Stimulated activated naive CD4-positive, alpha-beta T cell treated with Interleukin-2 at 50 U/mL for 16 hours (primary cell): ENCODE data around the gene KCNQ4.
A peak's percentile ranks its signal among the peaks of the same experiment; 100 is the strongest.

ENCODE experiments used
- DNase-seq: peaks from one replicate; lab custom pipeline; 2025; lab: John Stamatoyannopoulos, UW

Gene KCNQ4

GRCh38 chr1:40795811-40796586, 12.4 kb downstream of the KCNQ4 start:
- no peak for DNase-seq

GRCh38 chr1:40796939-40797667, 13.5 kb downstream of the KCNQ4 start:
- no peak for DNase-seq

- DNase-seq: no peak
These were observed 14.1 kb downstream of the KCNQ4 start for GRCh38 chr1:40797668-40798010.

GRCh38 chr1:40798366-40799281, 15.0 kb downstream of the KCNQ4 start:
- DNase-seq: no peak

GRCh38 chr1:40799351-40799867, 15.8 kb downstream of the KCNQ4 start:
- DNase-seq: no peak

- no peak for DNase-seq
These were observed 18.1 kb downstream of the KCNQ4 start for GRCh38 chr1:40801742-40802077.

GRCh38 chr1:40802078-40802741, 18.6 kb downstream of the KCNQ4 start:
- peak; percentile 83 for DNase-seq

GRCh38 chr1:40802742-40803113, 19.1 kb downstream of the KCNQ4 start:
- DNase-seq: no peak

GRCh38 chr1:40803447-40803846, 19.9 kb downstream of the KCNQ4 start:
- no peak for DNase-seq

GRCh38 chr1:40803902-40804301, 20.3 kb downstream of the KCNQ4 start:
- DNase-seq: no peak

- DNase-seq: no peak
These were observed 22.7 kb downstream of the KCNQ4 start for GRCh38 chr1:40806240-40806639.

GRCh38 chr1:40806731-40807695, 23.4 kb downstream of the KCNQ4 start:
- no peak for DNase-seq

GRCh38 chr1:40808002-40808401, 24.4 kb downstream of the KCNQ4 start:
- no peak for DNase-seq

- DNase-seq: no peak
These were observed 24.9 kb downstream of the KCNQ4 start for GRCh38 chr1:40808444-40808843.

GRCh38 chr1:40808909-40809308, 25.3 kb downstream of the KCNQ4 start:
- DNase-seq: no peak

GRCh38 chr1:40810927-40811326, 27.3 kb downstream of the KCNQ4 start:
- no peak for DNase-seq

- DNase-seq: no peak
These were observed 31.8 kb downstream of the KCNQ4 start for GRCh38 chr1:40815420-40815819.

- no peak for DNase-seq
These were observed 34.2 kb downstream of the KCNQ4 start for GRCh38 chr1:40817791-40818263.

- peak; percentile 87 for DNase-seq
These were observed 34.8 kb downstream of the KCNQ4 start for GRCh38 chr1:40818264-40818961.

GRCh38 chr1:40819101-40819500, 35.5 kb downstream of the KCNQ4 start:
- DNase-seq: no peak
